Right lobe of liver (tissue), 4 donors: Measurements from ENCODE around the gene SYNE2.

ENCODE experiments used
- POLR2A ChIP-seq: fragments of 450-650 bp; IDR thresholded peaks from one replicate; pipeline ENCODE4 v1.6.1; 2017; ENCODE audit warnings: antibody characterized with exemption, mild to moderate bottlenecking
- TF ChIP-seq, protein P1 (sequence below), 4 donors: fragments of 200-600 bp in 3 of 4; fragments of 450-650 bp in 1 of 4; IDR thresholded peaks; one replicate each; pipeline versions ENCODE4 v1.5.1 to v1.8.0; 2016 to 2022; ENCODE audit warnings: antibody characterized with exemption in 4 of 4, mild to moderate bottlenecking in 2 of 4
- donor health status: DM: no; HTN: no; CAD: no.
- donor health status: DM: no; HTN: no; CAD: no.
- donor health status: DM: no; HTN: yes; CAD: no.

DNA sequence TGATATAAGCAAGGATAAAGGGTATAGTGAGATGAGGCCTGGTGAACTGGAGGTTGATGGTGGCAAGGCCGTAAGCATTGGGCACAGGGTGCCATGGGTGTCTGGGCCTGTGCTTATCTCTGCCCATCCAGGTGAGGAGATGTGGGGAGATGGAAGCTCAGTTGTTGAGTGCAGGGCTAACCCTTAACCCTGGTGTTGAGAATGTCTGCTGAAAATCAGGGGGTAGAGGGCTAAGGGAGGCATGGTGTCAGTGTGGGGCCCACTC lies 86.1 kb downstream of the SYNE2 start:
- TF ChIP-seq, protein P1, sequence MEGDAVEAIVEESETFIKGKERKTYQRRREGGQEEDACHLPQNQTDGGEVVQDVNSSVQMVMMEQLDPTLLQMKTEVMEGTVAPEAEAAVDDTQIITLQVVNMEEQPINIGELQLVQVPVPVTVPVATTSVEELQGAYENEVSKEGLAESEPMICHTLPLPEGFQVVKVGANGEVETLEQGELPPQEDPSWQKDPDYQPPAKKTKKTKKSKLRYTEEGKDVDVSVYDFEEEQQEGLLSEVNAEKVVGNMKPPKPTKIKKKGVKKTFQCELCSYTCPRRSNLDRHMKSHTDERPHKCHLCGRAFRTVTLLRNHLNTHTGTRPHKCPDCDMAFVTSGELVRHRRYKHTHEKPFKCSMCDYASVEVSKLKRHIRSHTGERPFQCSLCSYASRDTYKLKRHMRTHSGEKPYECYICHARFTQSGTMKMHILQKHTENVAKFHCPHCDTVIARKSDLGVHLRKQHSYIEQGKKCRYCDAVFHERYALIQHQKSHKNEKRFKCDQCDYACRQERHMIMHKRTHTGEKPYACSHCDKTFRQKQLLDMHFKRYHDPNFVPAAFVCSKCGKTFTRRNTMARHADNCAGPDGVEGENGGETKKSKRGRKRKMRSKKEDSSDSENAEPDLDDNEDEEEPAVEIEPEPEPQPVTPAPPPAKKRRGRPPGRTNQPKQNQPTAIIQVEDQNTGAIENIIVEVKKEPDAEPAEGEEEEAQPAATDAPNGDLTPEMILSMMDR (IDR thresholded peaks at IDR 0.05): no peak
- TF ChIP-seq POLR2A: no peak
